ENCODE data around the gene SPPL3.
"Not testable (repeated sequence)": the region's sequence is repeated elsewhere in the genome, so short reads cannot be mapped to it uniquely, and the experiment has no call there.

The SPPL3 gene

GRCh38 chr12:120917748-120918147, 13.6 kb upstream of the SPPL3 start:
- DNase-seq = no peak

GRCh38 chr12:120916561-120916960, 12.4 kb upstream of the SPPL3 start:
- DNase-seq = no peak

GRCh38 chr12:120914794-120915193, 10.6 kb upstream of the SPPL3 start:
- no peak for DNase-seq

- no peak for DNase-seq
Observed at GRCh38 chr12:120909633-120910298, 5.6 kb upstream of the SPPL3 start.

GRCh38 chr12:120905856-120906384, 1.8 kb upstream of the SPPL3 start:
- no peak for DNase-seq

- DNase-seq = peak; percentile 88
Observed at GRCh38 chr12:120903412-120904196, 554 bp downstream of the SPPL3 start.

GRCh38 chr12:120902846-120903411, 1.2 kb downstream of the SPPL3 start:
- DNase-seq = peak; percentile 48

- no peak for DNase-seq
Observed at GRCh38 chr12:120901818-120902217, 2.3 kb downstream of the SPPL3 start.

- not testable (repeated sequence) for DNase-seq
Observed at GRCh38 chr12:120901101-120901500, 3.1 kb downstream of the SPPL3 start.

GRCh38 chr12:120895532-120895931, 8.6 kb downstream of the SPPL3 start:
- no peak for DNase-seq

- DNase-seq = no peak
Observed at GRCh38 chr12:120892265-120892664, 11.9 kb downstream of the SPPL3 start.

GRCh38 chr12:120890963-120891362, 13.2 kb downstream of the SPPL3 start:
- DNase-seq = no peak

- no peak for DNase-seq
Observed at GRCh38 chr12:120887253-120888043, 16.7 kb downstream of the SPPL3 start.

GRCh38 chr12:120886199-120887018, 17.7 kb downstream of the SPPL3 start:
- DNase-seq = no peak

- DNase-seq = no peak
Observed at GRCh38 chr12:120885521-120885920, 18.6 kb downstream of the SPPL3 start.

GRCh38 chr12:120884644-120885043, 19.5 kb downstream of the SPPL3 start:
- no peak for DNase-seq

- no peak for DNase-seq
Observed at GRCh38 chr12:120882055-120882555, 22.1 kb downstream of the SPPL3 start.

GRCh38 chr12:120879718-120880300, 24.3 kb downstream of the SPPL3 start:
- no peak for DNase-seq

GRCh38 chr12:120879102-120879501, 25.1 kb downstream of the SPPL3 start:
- no peak for DNase-seq

GRCh38 chr12:120874547-120875245, 29.5 kb downstream of the SPPL3 start:
- no peak for DNase-seq

GRCh38 chr12:120873226-120873625, 30.9 kb downstream of the SPPL3 start:
- DNase-seq = no peak

Measured in DMS53 (cell line).